GM12878 (cell line): Measurements from ENCODE around the gene ARID5B. TPM values are rescaled to one million over a fixed set of nuclear protein-coding genes. Genes with fewer than 3 reads are reported as not detected.

Experiments
- ATAC-seq: fragments of 200-7000 bp; cut with Tn5 transposase; 3 replicates; pipeline ENCODE4 v1.9.1; 2020; ENCODE audit warnings: mild to moderate bottlenecking, moderate library complexity
- BruUV-seq: library from RNA; stranded (reverse); fragments of 400-500 nt; replicated peaks from 2 replicates; lab custom pipeline; 2021; lab: Mats Ljungman, UMichigan
- CTCF ChIA-PET: fragments of 300-600 bp; sonication (Branson Sonifier 250); formaldehyde crosslinking; extraction: SDS; loops from one replicate; lab custom pipeline; 2021; ENCODE audit warnings: inconsistent platforms; lab: Yijun Ruan, JAX
- POLR2A ChIA-PET: fragments of 350-600 bp; formaldehyde crosslinking; extraction: SDS; loops from one replicate; lab custom pipeline; 2021; ENCODE audit warnings: inconsistent platforms; lab: Charles Lee
- RAD21 ChIA-PET: fragments of 300-600 bp; sonication (Branson Sonifier 250); formaldehyde crosslinking; loops from one replicate; lab custom pipeline; 2023; ENCODE audit warnings: antibody characterized with exemption; ENCODE audit not compliant: unreplicated experiment; lab: Charles Lee
- SMC1A ChIA-PET: fragments of 300-600 bp; sonication (Branson Sonifier 250); formaldehyde crosslinking; loops from one replicate; lab custom pipeline; 2023; ENCODE audit not compliant: unreplicated experiment, uncharacterized antibody; lab: Charles Lee
- DNase-seq: peaks from one replicate; pipeline ENCODE4 v3.0.0-alpha.2; 2011; ENCODE audit warnings: low read depth, low spot score
- FAIRE-seq: peaks from 3 replicates; lab custom pipeline; 2011; peaks lifted over from hg19 to GRCh38; lab: Jason Lieb, UNC
- H2AFZ ChIP-seq: 2 replicates; pipeline ENCODE4 v1.6.0; 2011; ENCODE audit warnings: low read depth, low read length, control low read depth; ENCODE audit not compliant: control insufficient read depth
- H3K27ac ChIP-seq: 2 replicates; pipeline ENCODE4 v1.5.1; 2011; ENCODE audit warnings: control low read depth; ENCODE audit not compliant: control insufficient read depth, insufficient read depth
- H3K27me3 ChIP-seq, 2 experiments: replicated peaks in 1 of 2; 2 replicates each; pipeline versions ENCODE4 v1.6.0 to v1.6.1; 2011; ENCODE audit warnings: low read length in 1 of 2; ENCODE audit not compliant: control insufficient read depth in 2 of 2, insufficient read depth in 2 of 2
- H3K36me3 ChIP-seq, 2 experiments: 2 replicates each; pipeline ENCODE4 v1.5.1; 2011; ENCODE audit warnings: low read length in 1 of 2; ENCODE audit not compliant: control insufficient read depth in 2 of 2, insufficient read depth in 2 of 2
- H3K4me1 ChIP-seq: 2 replicates; pipeline ENCODE4 v1.6.1; 2011; ENCODE audit warnings: mild to moderate bottlenecking, low read length, moderate library complexity, mixed read lengths; ENCODE audit not compliant: control insufficient read depth, insufficient read depth
- H3K4me2 ChIP-seq: 2 replicates; pipeline ENCODE4 v1.6.0; 2011; ENCODE audit warnings: control low read depth; ENCODE audit not compliant: control insufficient read depth, insufficient read depth
- H3K4me3 ChIP-seq: fragments of 200-600 bp; sonication (generic); 2 replicates; pipeline ENCODE4 v1.5.1; 2016
- H3K79me2 ChIP-seq: 2 replicates; pipeline ENCODE4 v1.6.0; 2011; ENCODE audit warnings: low read length; ENCODE audit not compliant: control insufficient read depth, insufficient read depth
- H3K9ac ChIP-seq: 2 replicates; pipeline ENCODE4 v1.8.0; 2011; ENCODE audit warnings: low read length, control low read depth, mixed read lengths; ENCODE audit not compliant: control insufficient read depth, insufficient read depth
- H3K9me3 ChIP-seq: replicated peaks from 3 replicates; pipeline ENCODE4 v1.5.1; 2011; ENCODE audit warnings: mild to moderate bottlenecking, low read length; ENCODE audit not compliant: control insufficient read depth, insufficient read depth
- H4K20me1 ChIP-seq: 2 replicates; pipeline ENCODE4 v1.6.0; 2011; ENCODE audit not compliant: control insufficient read depth, insufficient read depth
- CBX3 ChIP-seq: fragments of 200-600 bp; sonication (generic); IDR thresholded peaks from 2 replicates; pipeline ENCODE4 v1.6.1; 2016; ENCODE audit warnings: low read depth, borderline replicate concordance
- EP300 ChIP-seq, 2 experiments: fragments of 150-350 bp in 1 of 2; IDR thresholded peaks; 2 replicates each; pipeline ENCODE4 v1.6.1; 2011 to 2012; ENCODE audit warnings: low read depth in 2 of 2, low read length in 2 of 2, borderline replicate concordance in 1 of 2, improper control_type of control experiment in 1 of 2, inconsistent platforms in 1 of 2; ENCODE audit not compliant: control insufficient read depth in 1 of 2
- RAD21 ChIP-seq: IDR thresholded peaks from 2 replicates; pipeline ENCODE4 v1.6.1; 2011; ENCODE audit warnings: mild to moderate bottlenecking, low read depth, low read length, moderate library complexity; ENCODE audit not compliant: insufficient read depth
- ZNF384 ChIP-seq: IDR thresholded peaks from 2 replicates; pipeline ENCODE4 v1.6.1; 2012; ENCODE audit warnings: low read depth, mild to moderate bottlenecking, low read length, improper control_type of control experiment, borderline replicate concordance
- WGBS: methylation state at CpG from one replicate; pipeline ENCODE4 v1.1.6; 2016; ENCODE audit warnings: low lambda C conversion rate; ENCODE audit not compliant: insufficient replicate concordance, insufficient coverage; ENCODE audit errors: missing lambda C conversion rate; 5-methylcytosine and 5-hydroxymethylcytosine counted together
- in situ Hi-C: fragments of 300-500 bp; cut with MboI; formaldehyde crosslinking; loops from 9 replicates; pipeline ENCODE4 v1.14.3; 2018; ENCODE audit warnings: mixed read lengths
- intact Hi-C: fragments of 100-400 bp; cut with micrococcal nuclease; formaldehyde crosslinking; loops from one replicate; pipeline ENCODE4 v1.14.2; 2022; ENCODE audit not compliant: unreplicated experiment
- polyA plus RNA-seq, 11 experiments: library from polyadenylated mRNA; depleted of rRNA in 4 of 11; unstranded in 6 of 11; stranded (reverse) in 5 of 11; fragments of >200 nt; fragmentation: Nextera tagmentation in 4 of 11; fragmentation: Illumina TruSeq in 1 of 11; extraction: Ambion mirVana in 4 of 11; extraction: Trizol in 1 of 11; gene quantifications; 1 replicate in 1 of 11; 2 replicates in 10 of 11; pipeline versions ENCODE4 v1.2.1 to v1.2.3, GENCODE V29; 2011 to 2016; ENCODE audit warnings: inconsistent platforms in 2 of 11, missing spikeins in 2 of 11, low read depth in 1 of 11
- total RNA-seq, 4 experiments: library from RNA; depleted of rRNA in 3 of 4; stranded (reverse); fragments of >200 nt in 3 of 4; fragmentation: Illumina TruSeq in 1 of 4; extraction: Trizol in 1 of 4; gene quantifications; 2 replicates each; pipeline versions ENCODE4 v1.2.1 to v1.2.3, GENCODE V29; 2013 to 2021
- TF ChIP-seq, protein P1 (sequence below): fragments of 150-350 bp; IDR thresholded peaks from 2 replicates; pipeline ENCODE4 v1.6.1; 2014; ENCODE audit warnings: mild to moderate bottlenecking, low read depth, low read length

Gene ARID5B
- total and polyA plus RNA-seq, 10 of the 15 experiments (the other 5 are each of a cell fraction or from before 2014, with no cell fraction given) = 2.7 to 8.5 (median 6.1) TPM

DNA sequence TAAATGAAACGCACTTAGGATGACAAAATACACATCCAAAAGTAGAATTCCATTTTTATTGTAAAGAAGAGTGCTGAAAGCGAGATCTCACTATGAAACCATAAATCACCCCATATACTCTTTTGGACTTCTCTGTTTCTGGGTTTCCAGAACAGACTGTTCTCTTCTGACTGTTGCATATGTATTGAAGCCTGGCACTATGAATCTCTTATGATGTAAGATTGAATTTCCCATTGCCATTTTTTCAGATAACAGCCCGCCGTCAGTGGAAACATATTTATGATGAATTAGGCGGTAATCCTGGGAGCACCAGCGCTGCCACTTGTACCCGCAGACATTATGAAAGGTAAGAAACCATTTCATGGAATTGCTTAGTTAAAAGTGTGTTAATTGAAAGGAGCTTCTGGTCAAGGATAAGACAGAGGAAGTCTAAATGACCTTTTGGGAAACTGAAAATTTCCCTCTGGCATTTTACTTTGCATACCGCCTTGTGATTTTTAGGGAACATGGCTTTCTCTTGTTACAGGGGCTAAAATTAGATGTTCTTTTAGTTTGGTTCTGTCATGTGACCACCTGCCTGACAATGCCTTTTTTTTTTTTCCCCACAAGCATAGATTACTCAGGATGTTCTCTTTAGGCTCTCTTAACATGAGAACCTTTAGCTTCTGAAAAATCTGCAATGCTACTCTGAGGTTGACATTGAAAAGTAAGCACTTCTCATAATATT, 168.1 kb downstream of the ARID5B start:
- intact Hi-C loops = no loop called here

More for the DNA sequence above, 168.1 kb downstream of the ARID5B start:
- no peak for DNase-seq
- H3K4me3 ChIP-seq = no peak overlapping the region
- H3K27ac ChIP-seq = no peak overlapping the region
- SMC1A ChIA-PET = interaction anchor here (0.7 to 1.3 kb wide), 2 partner anchors 10 to 94 kb away, joined by 3 read pairs; no protein-coding TSS in a partner anchor
- no TSS peak for BruUV-seq
- 98% methylated on average over 8 of the region's 8 CpGs for WGBS
- FAIRE-seq = no peak
- CTCF ChIA-PET = interaction anchor here (1.1 kb wide), 1 partner anchor 15 kb away, joined by 5 read pairs; no protein-coding TSS in a partner anchor
- in situ Hi-C loops = no loop called here
- no peak overlapping the region for H2AFZ ChIP-seq
- H3K4me1 ChIP-seq = peaks cover 3% of the 10 kb centered on the region; the same call in 1 of the 2 replicates
- H3K9me3 ChIP-seq = no peaks in the 10 kb centered on the region
- no peak overlapping the region for H3K9ac ChIP-seq
- no peak for ATAC-seq
- H3K36me3 ChIP-seq = peaks cover 0 to 35% of the 10 kb centered on the region in 2 experiments; a peak in 3 of 4 replicates
- H3K4me2 ChIP-seq = no peak overlapping the region
- H3K27me3 ChIP-seq = no peaks in the 10 kb centered on the region
- RAD21 ChIA-PET = no interaction called here
- H3K79me2 ChIP-seq = no peaks in the 10 kb centered on the region
- POLR2A ChIA-PET = interaction anchor here (0.7 kb wide), 2 partner anchors 26 to 452 kb away, joined by 3 to 4 read pairs; no protein-coding TSS in a partner anchor
- no peaks in the 10 kb centered on the region for H4K20me1 ChIP-seq
- TF ChIP-seq, protein P1, sequence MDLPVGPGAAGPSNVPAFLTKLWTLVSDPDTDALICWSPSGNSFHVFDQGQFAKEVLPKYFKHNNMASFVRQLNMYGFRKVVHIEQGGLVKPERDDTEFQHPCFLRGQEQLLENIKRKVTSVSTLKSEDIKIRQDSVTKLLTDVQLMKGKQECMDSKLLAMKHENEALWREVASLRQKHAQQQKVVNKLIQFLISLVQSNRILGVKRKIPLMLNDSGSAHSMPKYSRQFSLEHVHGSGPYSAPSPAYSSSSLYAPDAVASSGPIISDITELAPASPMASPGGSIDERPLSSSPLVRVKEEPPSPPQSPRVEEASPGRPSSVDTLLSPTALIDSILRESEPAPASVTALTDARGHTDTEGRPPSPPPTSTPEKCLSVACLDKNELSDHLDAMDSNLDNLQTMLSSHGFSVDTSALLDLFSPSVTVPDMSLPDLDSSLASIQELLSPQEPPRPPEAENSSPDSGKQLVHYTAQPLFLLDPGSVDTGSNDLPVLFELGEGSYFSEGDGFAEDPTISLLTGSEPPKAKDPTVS = no peak
- TF ChIP-seq ZNF384 (no peak), EP300 (IDR thresholded peaks at IDR 0.05; ENCODE audit: borderline replicate concordance in 1 of 2, control insufficient read depth in 1 of 2, low read depth in 2 of 2, low read length in 2 of 2) (no peak), RAD21 (no peak), CBX3 (no peak)
